Right renal pelvis (tissue), 4 donors: ENCODE measurements around the gene FAM181B. TPM values are rescaled to one million over a fixed set of nuclear protein-coding genes. Genes with fewer than 3 reads are reported as not detected.
"Not testable (repeated sequence)": the region's sequence is repeated elsewhere in the genome, so short reads cannot be mapped to it uniquely, and the experiment has no call there.

ENCODE experiments used
- DNase-seq, 4 donors: peaks; one replicate each; pipeline ENCODE4 v3.0.0-alpha.2; 2013; ENCODE audit warnings: low read depth in 4 of 4, low spot score in 3 of 4, missing footprints in 1 of 4
- polyA plus RNA-seq, 4 donors: library from polyadenylated mRNA; unstranded; fragments of 120-200 nt; gene quantifications; one replicate each; pipeline ENCODE4 v1.2.1, GENCODE V29; 2013; ENCODE audit not compliant: insufficient read length in 4 of 4

Gene FAM181B
- polyA plus RNA-seq, 4 donors = 2.5 to 3.9 (median 3.1) TPM

GRCh38 chr11:82732734-82733443, 775 bp downstream of the FAM181B start:
- no peak for DNase-seq

DNA sequence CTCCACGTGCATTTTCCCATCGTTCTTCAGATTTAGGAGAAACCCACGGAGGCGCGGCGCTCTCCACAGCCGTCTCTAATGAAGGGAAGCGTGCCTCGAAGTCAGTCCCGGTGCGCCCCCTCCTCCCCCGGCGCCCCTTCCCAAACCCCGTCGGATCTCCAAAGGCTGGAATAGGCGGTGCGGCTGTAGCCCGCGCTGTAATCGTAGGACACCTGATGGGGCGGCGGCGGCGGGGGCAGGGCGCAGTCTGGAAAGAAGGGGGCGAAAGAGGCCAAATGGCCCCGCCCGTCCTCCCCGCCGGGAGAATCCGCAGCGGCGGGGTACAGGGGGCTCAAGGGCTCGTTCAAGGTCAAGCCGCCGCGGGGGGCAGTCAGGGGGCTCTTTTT, 1.3 kb downstream of the FAM181B start:
- no peak for DNase-seq

- DNase-seq = no peak
Observed at GRCh38 chr11:82731691-82732277, 1.9 kb downstream of the FAM181B start.

- DNase-seq = no peak
Observed at GRCh38 chr11:82730754-82731153, 2.9 kb downstream of the FAM181B start.

DNA sequence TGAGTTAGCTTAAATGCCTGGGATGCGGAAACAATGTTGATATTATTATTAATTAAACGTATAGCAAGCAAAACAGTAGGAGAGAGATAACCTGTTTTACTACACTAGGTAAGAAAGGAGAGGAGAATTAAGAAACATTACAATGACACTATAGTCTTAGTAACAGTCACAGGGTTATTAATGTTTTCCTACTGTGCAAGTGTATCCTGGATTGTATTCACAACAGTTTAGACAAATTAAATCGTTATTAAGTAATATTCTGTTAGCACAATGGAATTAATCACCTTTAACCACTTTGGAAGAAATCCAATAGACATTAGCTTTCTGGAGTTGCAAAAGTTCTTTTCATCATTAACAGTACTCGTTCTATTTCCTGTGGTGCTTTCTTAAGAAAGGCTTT, 3.4 kb downstream of the FAM181B start:
- DNase-seq = no peak

- no peak for DNase-seq
Observed at GRCh38 chr11:82724026-82724425, 9.6 kb downstream of the FAM181B start.

- no peak for DNase-seq
Observed at GRCh38 chr11:82722231-82722630, 11.4 kb downstream of the FAM181B start.

DNA sequence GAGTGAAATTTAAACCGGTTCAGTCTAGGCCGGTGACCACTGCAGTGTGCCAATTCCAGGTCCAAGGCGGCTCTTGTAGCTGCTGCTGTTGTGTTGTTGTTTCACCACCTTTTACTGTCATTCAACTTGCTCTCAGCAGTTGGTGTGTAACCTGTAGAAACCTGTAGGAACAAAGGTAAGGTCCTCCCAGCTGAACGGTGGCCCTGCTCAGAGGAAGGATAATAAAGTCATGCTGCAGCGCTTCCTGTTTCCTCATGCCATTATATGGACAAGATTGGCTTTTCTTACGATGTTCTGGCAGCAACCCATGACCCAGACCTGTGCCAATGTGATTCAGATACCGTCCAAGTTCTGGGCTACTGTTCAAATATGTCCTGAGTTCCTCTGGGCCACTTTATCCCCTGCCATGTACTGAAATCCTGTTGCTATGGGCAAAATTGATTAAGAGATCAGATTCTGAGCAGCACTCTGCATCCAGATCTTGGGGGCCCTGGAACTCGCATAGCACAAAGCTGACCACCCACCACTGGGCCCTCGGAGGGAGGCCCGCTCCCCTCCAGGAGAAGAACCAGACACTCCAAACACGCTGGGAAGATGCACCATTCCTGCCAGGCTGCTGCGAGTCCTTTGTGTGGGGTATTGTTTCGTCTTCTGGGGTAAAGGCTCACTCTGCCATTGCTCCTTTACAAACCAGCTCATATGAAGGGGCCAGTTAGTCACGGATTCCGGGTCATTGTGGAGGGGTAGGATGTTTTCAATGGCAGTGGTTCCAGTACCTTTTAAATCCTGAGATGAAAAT, 13.2 kb downstream of the FAM181B start:
- no peak for DNase-seq

DNA sequence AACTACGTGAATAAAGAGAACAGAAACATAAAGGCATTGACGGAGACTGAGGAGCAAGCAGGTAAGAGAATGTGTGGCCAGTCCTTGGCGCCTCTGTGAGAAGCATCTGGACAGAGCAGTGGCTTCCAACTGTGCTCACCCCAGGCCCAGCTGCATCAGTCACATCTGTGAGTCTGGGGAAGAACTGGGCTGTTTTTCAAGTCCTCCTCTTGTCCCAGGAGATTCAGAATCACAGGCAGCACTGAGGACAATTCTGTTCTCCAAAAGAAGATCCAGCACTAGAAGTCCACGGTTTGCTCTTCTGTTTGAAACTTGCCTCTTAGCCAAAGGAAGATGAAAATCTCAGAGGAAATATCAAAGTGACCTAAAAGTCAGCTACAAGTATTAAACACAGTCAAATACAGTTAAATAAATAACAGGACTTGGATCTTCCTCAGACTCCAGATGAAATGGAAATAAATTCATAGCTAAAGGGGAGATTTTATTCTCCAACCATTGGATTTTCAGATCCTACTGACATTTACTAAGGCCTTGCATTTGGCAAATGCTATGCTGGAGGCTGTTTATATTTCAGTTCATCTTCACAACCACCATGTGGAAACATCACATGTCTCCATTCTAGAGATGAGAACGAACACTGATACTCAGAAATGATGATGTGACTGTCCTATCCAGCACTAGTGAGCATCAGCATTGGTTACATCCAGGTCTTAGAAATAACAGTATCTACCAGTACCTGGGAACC, 14.1 kb downstream of the FAM181B start:
- DNase-seq = no peak

DNA sequence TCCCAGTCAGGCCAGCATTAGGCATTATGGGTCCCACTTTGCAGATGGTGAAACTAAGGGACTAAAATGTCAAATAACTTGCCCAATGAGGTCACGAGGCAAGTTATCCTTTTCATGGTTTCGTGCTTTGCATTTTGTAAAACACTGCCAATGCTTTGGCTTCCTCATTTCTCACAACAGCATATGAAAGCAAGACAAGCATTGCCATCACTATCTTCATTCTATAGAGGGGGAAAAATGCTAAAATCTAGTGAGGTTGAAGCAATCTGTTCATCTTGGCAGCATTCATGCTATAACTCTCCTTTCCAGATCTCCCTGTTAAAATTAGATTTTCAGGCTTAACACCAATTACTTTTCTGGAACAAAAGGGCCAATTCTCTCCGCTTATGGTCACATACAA, 14.8 kb downstream of the FAM181B start:
- no peak for DNase-seq

- DNase-seq = no peak
Observed at GRCh38 chr11:82718307-82718706, 15.4 kb downstream of the FAM181B start.

DNA sequence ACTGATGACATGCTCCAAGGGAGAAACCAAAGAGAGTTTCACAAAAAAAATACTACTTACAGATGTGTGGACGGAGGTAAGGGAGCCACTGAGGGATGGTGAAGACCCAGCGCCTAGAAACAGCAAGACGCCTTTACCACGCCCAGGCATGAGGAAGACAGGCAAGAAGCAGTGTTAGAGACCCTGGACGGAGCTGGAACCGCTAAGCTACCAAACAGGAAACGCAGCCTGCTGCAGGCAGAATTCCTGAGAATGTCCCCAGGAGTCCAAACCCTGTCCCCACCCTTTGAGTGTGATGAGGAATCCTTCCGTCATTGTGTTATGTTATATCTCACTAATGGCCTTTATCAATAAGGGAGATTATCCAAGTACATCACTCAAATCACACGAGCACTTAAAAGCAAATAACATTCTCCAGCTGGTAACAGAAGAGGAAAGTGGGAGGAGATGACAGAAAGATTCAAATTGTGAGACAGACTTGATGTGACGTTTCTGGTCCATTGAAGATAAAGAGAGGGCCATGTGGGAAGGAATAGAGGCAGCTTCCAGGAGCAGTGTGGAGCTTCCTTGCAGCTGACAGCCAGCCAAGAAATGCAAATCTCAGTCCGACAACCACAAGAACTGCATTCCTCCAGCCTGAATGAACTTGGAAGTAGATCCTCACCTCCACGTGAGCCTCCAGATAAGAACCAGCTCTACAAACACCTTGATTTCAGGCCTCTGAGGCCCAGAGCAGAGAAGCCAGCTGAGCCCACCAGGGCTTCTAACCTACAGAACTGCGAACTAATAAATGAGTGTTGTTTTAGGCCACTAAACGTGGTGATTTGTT, 19.1 kb downstream of the FAM181B start:
- DNase-seq = no peak

- DNase-seq = no peak
Observed at GRCh38 chr11:82711648-82712047, 22.0 kb downstream of the FAM181B start.

DNA sequence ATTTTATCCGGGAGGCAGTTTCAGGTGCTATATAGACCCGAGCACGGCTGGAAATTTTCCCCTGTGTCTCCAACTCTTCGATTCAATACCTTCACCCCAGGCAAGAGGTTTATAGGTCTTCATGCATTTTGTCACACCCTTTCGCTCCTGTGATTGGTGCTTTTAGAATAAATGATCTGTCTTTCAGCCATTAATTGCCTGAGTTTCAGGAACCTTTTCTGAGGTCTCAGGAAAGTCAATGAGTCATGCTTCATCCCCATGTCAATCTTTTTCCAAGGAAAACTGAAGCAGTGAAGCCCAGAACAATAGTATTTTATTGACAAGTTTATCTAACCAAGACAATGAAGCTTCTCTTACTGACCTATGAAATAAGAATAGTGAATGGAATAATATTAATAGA, 29.9 kb downstream of the FAM181B start:
- no peak for DNase-seq

- DNase-seq = no peak
Observed at GRCh38 chr11:82703226-82703625, 30.4 kb downstream of the FAM181B start.

DNA sequence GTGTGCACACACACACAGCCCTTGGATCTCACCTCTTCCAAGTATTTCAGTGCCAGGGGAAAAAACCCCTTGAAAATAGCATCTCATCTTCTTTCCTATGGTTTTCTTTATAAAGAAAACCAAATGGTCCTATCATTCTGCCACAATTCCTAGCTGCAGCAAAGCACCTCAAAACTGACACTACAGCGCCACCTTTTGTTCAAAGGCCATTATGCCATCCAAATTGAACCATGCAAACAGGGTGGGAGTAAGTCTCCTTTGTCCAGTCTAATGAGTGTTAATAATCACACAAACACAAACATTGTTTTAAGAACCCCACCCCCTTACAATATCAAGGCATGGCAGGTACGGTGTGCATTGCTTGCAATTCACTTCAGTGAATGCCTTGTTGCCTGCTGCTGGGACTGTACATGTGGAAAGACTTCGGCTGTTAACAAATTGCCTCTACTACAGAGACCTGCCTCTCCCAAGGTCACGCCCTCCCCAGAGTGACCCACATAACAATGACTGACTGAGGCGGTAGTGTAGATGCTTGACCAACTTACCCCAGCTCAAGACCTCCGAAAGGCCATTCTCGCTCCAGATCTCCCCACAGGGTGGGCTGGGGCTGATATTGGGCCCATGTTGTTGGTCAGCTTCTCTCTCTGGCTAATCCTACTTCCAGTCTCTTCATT, 31.7 kb downstream of the FAM181B start:
- peak in 2 of 4 donors; percentile 28 to 51 for DNase-seq

- no peak for DNase-seq
Observed at GRCh38 chr11:82698576-82699352, 34.9 kb downstream of the FAM181B start.

GRCh38 chr11:82692981-82693380, 40.7 kb downstream of the FAM181B start:
- DNase-seq = no peak

- not testable (repeated sequence) for DNase-seq
Observed at GRCh38 chr11:82689347-82689746, 44.3 kb downstream of the FAM181B start.
